HL-60 (cell line): Measurements from ENCODE around the gene RELCH.

Experiments used
- GABPA ChIP-seq: IDR thresholded peaks from 2 replicates; pipeline ENCODE4 v1.6.1; 2012; ENCODE audit warnings: low read depth
- POLR2AphosphoS5 ChIP-seq: IDR thresholded peaks from 2 replicates; pipeline ENCODE4 v1.6.1; 2012; ENCODE audit warnings: low read depth
- SPI1 ChIP-seq: IDR thresholded peaks from 2 replicates; pipeline ENCODE4 v1.6.1; 2012; ENCODE audit warnings: low read depth, mild to moderate bottlenecking, borderline replicate concordance
- TF ChIP-seq, protein P1 (sequence below): IDR thresholded peaks from 2 replicates; pipeline ENCODE4 v1.6.1; 2012; ENCODE audit warnings: low read depth; ENCODE audit not compliant: insufficient replicate concordance
- TF ChIP-seq, protein P2 (sequence below): IDR thresholded peaks from one replicate; pipeline ENCODE4 v1.5.1; 2011; ENCODE audit warnings: low read length, control low read depth, inconsistent platforms; ENCODE audit not compliant: insufficient read depth

DNA sequence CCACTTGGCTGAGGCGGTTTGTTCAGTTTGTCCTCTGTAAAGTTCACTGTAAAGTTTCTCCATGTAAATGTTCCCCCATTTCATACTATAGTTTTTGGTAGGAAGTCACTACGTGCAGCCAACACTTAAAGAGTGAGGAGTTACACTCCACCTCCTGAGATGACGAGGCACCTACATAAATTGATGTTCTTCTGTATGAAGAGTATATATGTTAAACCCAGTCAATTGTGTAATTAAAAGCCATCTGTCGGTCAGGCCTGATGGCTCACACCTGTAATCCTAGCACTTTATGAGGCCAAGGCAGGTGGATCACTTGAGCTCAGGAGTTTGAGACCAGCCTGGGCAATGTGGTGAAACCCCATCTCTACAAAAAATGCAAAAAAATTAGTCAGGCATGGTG lies 7.8 kb upstream of the RELCH start:
- TF ChIP-seq, protein P1, sequence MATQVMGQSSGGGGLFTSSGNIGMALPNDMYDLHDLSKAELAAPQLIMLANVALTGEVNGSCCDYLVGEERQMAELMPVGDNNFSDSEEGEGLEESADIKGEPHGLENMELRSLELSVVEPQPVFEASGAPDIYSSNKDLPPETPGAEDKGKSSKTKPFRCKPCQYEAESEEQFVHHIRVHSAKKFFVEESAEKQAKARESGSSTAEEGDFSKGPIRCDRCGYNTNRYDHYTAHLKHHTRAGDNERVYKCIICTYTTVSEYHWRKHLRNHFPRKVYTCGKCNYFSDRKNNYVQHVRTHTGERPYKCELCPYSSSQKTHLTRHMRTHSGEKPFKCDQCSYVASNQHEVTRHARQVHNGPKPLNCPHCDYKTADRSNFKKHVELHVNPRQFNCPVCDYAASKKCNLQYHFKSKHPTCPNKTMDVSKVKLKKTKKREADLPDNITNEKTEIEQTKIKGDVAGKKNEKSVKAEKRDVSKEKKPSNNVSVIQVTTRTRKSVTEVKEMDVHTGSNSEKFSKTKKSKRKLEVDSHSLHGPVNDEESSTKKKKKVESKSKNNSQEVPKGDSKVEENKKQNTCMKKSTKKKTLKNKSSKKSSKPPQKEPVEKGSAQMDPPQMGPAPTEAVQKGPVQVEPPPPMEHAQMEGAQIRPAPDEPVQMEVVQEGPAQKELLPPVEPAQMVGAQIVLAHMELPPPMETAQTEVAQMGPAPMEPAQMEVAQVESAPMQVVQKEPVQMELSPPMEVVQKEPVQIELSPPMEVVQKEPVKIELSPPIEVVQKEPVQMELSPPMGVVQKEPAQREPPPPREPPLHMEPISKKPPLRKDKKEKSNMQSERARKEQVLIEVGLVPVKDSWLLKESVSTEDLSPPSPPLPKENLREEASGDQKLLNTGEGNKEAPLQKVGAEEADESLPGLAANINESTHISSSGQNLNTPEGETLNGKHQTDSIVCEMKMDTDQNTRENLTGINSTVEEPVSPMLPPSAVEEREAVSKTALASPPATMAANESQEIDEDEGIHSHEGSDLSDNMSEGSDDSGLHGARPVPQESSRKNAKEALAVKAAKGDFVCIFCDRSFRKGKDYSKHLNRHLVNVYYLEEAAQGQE = no peak
- TF ChIP-seq, protein P2, sequence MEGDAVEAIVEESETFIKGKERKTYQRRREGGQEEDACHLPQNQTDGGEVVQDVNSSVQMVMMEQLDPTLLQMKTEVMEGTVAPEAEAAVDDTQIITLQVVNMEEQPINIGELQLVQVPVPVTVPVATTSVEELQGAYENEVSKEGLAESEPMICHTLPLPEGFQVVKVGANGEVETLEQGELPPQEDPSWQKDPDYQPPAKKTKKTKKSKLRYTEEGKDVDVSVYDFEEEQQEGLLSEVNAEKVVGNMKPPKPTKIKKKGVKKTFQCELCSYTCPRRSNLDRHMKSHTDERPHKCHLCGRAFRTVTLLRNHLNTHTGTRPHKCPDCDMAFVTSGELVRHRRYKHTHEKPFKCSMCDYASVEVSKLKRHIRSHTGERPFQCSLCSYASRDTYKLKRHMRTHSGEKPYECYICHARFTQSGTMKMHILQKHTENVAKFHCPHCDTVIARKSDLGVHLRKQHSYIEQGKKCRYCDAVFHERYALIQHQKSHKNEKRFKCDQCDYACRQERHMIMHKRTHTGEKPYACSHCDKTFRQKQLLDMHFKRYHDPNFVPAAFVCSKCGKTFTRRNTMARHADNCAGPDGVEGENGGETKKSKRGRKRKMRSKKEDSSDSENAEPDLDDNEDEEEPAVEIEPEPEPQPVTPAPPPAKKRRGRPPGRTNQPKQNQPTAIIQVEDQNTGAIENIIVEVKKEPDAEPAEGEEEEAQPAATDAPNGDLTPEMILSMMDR = no peak
- TF ChIP-seq POLR2AphosphoS5 (no peak), SPI1 (no peak), GABPA (no peak)
